Heart left ventricle (tissue), 16 donors: ENCODE measurements around the gene HDAC4. TPM values are rescaled to one million over a fixed set of nuclear protein-coding genes. Genes with fewer than 3 reads are reported as not detected.
A peak's percentile ranks its signal among the peaks of the same experiment; 100 is the strongest.

Experiments used
- ATAC-seq, 4 donors: fragments of 200-7000 bp; cut with Tn5 transposase; one replicate each; pipeline ENCODE4 v1.9.1; 2020 to 2022; ENCODE audit warnings: moderate library complexity in 4 of 4, mild to moderate bottlenecking in 3 of 4, moderate number of reproducible peaks in 1 of 4
- DNase-seq, 5 donors: peaks; one replicate each; pipeline ENCODE4 v3.0.0-alpha.2; 2020
- H3K27ac ChIP-seq, 12 donors: fragments of 200-600 bp; sonication (generic) in 4 of 12; one replicate each; pipeline versions ENCODE4 v1.5.0 to v1.8.0; 2016 to 2022; ENCODE audit warnings: mild to moderate bottlenecking in 2 of 12
- H3K27me3 ChIP-seq, 9 donors: fragments of 200-600 bp; sonication (generic) in 2 of 9; one replicate each; pipeline versions ENCODE4 v1.5.1 to v1.8.0; 2016 to 2022; ENCODE audit warnings: mild to moderate bottlenecking in 3 of 9
- H3K36me3 ChIP-seq, 9 donors: fragments of 200-600 bp; sonication (generic) in 2 of 9; one replicate each; pipeline versions ENCODE4 v1.5.0 to v1.8.0; 2018 to 2022; ENCODE audit warnings: mild to moderate bottlenecking in 2 of 9
- H3K4me1 ChIP-seq, 12 donors: fragments of 200-600 bp; sonication (generic) in 4 of 12; one replicate each; pipeline versions ENCODE4 v1.5.0 to v1.8.0; 2016 to 2022; ENCODE audit warnings: mild to moderate bottlenecking in 3 of 12
- H3K4me3 ChIP-seq, 12 donors: fragments of 200-600 bp; sonication (generic) in 4 of 12; one replicate each; pipeline versions ENCODE4 v1.5.0 to v1.8.0; 2017 to 2022; ENCODE audit warnings: mild to moderate bottlenecking in 9 of 12, moderate library complexity in 4 of 12
- H3K9me3 ChIP-seq, 12 donors: fragments of 200-600 bp; sonication (generic) in 4 of 12; one replicate each; pipeline versions ENCODE4 v1.5.0 to v1.8.0; 2016 to 2022; ENCODE audit warnings: mild to moderate bottlenecking in 1 of 12
- POLR2A ChIP-seq, 2 donors: fragments of 450-650 bp; IDR thresholded peaks; one replicate each; pipeline ENCODE4 v1.6.1; 2017; ENCODE audit warnings: antibody characterized with exemption in 2 of 2, mild to moderate bottlenecking in 2 of 2, moderate library complexity in 2 of 2
- WGBS, 4 donors: extraction: QIAGEN DNeasy Blood & Tissue Kit in 2 of 4; methylation state at CpG; one replicate each; pipeline versions ENCODE4 v1.1.5 to v1.1.7; 2013 to 2018; 5-methylcytosine and 5-hydroxymethylcytosine counted together
- intact Hi-C, 10 donors: fragments of 100-400 bp; cut with DNase I; formaldehyde crosslinking; loops; one replicate each; pipeline versions ENCODE4 v1.11.1 to v1.14.2; 2022
- polyA plus RNA-seq, 2 donors: library from polyadenylated mRNA; stranded (reverse); fragments of 200-250 nt; gene quantifications; one replicate each; pipeline ENCODE4 v1.2.3, GENCODE V29; 2013
- total RNA-seq, 9 donors: library from RNA; depleted of rRNA in 2 of 9; stranded (reverse); fragments of >200 nt in 2 of 9; fragmentation: NEBNext Ultra II Directional in 3 of 9; extraction: Animal tissue kit (Norgen Biotek cat#: 25700) in 3 of 9; gene quantifications; one replicate each; pipeline versions ENCODE4 v1.1.0 to v1.2.4, GENCODE V29; 2016 to 2023
- TF ChIP-seq, protein P1 (sequence below), 12 donors: fragments of 200-600 bp; sonication (generic) in 4 of 12; IDR thresholded peaks; one replicate each; pipeline versions ENCODE4 v1.5.0 to v1.8.0; 2018 to 2022; ENCODE audit warnings: antibody characterized with exemption in 12 of 12, mild to moderate bottlenecking in 5 of 12
- donor health status: ischemic (EF 13 %, LVEDD 7.1; RV severe dilation, severe dysfunction).
- donor health status: healthy with polysubstance abuse.
- donor health status: DM: no; HTN: yes; CAD: no.
- donor health status: DM: no; HTN: no; CAD: no.
- donor health status: ischemic (EF 25% LVEDD 6.9; RV normal size, moderate dysfunction).
- donor health status: ischemic (EF 25% LVEDD 5.7; RV mildly dilated, moderate dysfunction).
- donor health status: healthy.
- donor health status: DM: yes; HTN: yes; CAD: no.
- donor health status: ischemic (EF 35%, LVEDD 5.7; RV mildly dilated, moderate dysfunction).
- donor health status: nonischemic (EF 11% LVEDD 7.7; RV severe dilation, severe dysfunction).
- donor health status: DM: yes; HTN: yes; CAD: no.
- donor health status: PGD.
- donor health status: ischemic (EF 29% LVEDD 5.4; RV normal size, mild dysfunction).
- donor health status: nonischemic (EF 23%, LVEDD 6.1; RV moderate dilation, normal function).

Gene HDAC4
- total and polyA plus RNA-seq, 11 donors: 13.9 to 37.6 (median 27.5) TPM

DNA sequence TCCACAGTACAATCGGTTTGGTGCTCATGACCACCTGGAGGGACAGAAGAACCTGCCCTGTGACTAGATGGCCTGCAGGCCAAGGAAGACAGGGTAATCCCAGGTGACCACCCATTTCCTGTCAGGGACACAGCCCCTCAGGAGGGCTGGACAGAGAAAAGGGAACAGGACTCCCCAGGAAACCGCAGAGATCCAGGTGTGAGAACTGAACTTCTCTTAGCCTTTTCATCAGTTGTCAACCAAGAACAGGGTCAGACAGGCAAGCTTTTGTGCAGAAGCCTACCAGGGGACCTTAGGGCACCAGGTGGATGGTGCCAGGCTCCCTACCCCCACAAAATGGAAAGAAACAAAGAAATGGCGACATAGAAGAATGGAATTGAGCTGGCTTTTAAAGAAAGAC is 132.3 kb downstream of the HDAC4 start:
- H3K36me3 ChIP-seq: no peaks in the 10 kb centered on the region
- H3K27ac ChIP-seq: peak overlapping the region in 11 of 12 donors; percentile 14 to 86 (median 76)
- H3K27me3 ChIP-seq: no peaks in the 10 kb centered on the region
- TF ChIP-seq, protein P1, sequence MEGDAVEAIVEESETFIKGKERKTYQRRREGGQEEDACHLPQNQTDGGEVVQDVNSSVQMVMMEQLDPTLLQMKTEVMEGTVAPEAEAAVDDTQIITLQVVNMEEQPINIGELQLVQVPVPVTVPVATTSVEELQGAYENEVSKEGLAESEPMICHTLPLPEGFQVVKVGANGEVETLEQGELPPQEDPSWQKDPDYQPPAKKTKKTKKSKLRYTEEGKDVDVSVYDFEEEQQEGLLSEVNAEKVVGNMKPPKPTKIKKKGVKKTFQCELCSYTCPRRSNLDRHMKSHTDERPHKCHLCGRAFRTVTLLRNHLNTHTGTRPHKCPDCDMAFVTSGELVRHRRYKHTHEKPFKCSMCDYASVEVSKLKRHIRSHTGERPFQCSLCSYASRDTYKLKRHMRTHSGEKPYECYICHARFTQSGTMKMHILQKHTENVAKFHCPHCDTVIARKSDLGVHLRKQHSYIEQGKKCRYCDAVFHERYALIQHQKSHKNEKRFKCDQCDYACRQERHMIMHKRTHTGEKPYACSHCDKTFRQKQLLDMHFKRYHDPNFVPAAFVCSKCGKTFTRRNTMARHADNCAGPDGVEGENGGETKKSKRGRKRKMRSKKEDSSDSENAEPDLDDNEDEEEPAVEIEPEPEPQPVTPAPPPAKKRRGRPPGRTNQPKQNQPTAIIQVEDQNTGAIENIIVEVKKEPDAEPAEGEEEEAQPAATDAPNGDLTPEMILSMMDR (IDR thresholded peaks at IDR 0.05): no peak
- no peak for TF ChIP-seq POLR2A (IDR thresholded peaks at IDR 0.05)
- H3K4me3 ChIP-seq: no peak overlapping the region
- 74 to 83% (median 80%) methylated on average over 3 of the region's 3 CpGs for WGBS, 4 donors
- DNase-seq (peak in 1 of 5 donors; percentile 8), ATAC-seq (no peak)
- H3K9me3 ChIP-seq: no peaks in the 10 kb centered on the region
- H3K4me1 ChIP-seq: peaks cover 28 to 77% (median 56%) of the 10 kb centered on the region in 12 donors
- intact Hi-C loops: no loop called here

DNA sequence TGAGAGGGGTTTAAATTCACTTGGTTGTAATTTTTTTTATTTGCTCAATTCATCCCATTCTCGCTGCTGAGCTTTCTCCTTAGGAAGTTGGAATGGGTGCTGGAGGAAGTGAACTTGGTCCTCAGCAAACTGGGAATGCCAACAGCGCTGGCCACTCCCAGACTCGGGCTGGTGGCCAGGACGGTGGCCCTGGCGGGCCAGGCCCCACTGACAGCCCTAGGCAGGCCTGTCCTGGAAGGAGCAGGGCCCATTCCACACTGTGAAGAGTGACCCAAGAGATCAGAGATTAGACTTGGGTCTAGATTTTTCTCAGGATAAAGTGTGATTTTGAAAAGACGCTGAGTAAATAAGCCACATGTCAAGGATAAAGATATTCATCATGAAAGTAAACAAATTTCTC is 132.7 kb downstream of the HDAC4 start:
- H3K36me3 ChIP-seq: no peaks in the 10 kb centered on the region
- TF ChIP-seq, protein P1 (IDR thresholded peaks at IDR 0.05): no peak
- no peak for TF ChIP-seq POLR2A (IDR thresholded peaks at IDR 0.05)
- intact Hi-C loops: no loop called here
- H3K9me3 ChIP-seq: no peaks in the 10 kb centered on the region
- 43 to 49% (median 46%) methylated on average over 6 of the region's 6 CpGs for WGBS, 4 donors
- peak overlapping the region; percentile 50 to 86 (median 76) for H3K27ac ChIP-seq
- no peaks in the 10 kb centered on the region for H3K27me3 ChIP-seq
- H3K4me1 ChIP-seq: peaks cover 28 to 76% (median 59%) of the 10 kb centered on the region in 12 donors
- peak in 2 of 5 donors; percentile 64 to 70 for DNase-seq
- H3K4me3 ChIP-seq: peak overlapping the region in 2 of 12 donors; percentile 22 to 49
- peak; percentile 52 to 66 (median 52) for ATAC-seq

DNA sequence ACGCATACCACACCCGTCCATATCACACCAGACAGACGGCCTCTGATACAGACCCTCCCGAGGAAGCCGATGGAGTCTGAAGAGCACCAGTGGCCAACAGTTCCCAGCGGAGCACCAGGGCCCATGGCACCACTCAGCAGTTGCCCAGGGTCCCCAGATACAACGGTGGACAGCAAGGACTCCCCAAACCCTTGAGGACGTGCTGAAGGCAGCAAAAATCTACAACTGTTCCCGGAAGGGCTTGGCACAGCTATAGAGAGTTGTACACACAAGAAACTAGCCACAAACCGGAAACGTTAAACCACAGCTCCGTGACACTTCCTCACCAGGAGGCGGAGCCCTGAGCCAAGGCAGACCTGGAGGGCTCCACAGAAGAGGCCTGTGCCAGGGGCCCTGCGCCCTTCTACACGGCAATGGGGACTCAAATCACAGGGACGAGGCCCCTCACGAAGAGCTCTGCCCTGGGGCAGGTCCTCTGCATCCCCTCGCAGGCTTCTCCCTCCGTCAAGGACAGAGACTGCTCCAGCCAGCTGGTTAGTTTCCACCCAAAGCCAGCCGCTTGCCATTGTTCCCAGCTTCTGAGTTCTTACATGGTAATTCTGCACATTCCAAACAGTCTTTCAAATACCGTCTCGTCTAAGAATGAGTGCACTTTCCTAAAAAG is 133.4 kb downstream of the HDAC4 start:
- H3K4me3 ChIP-seq: peak overlapping the region in 5 of 12 donors; percentile 12 to 49 (median 22)
- TF ChIP-seq, protein P1 (IDR thresholded peaks at IDR 0.05): peak in 6 of 12 donors; percentile 15 to 33 (median 23)
- TF ChIP-seq POLR2A (IDR thresholded peaks at IDR 0.05): no peak
- peak; percentile 59 to 75 (median 72) for DNase-seq
- peaks cover 28 to 76% (median 60%) of the 10 kb centered on the region in 12 donors for H3K4me1 ChIP-seq
- 45 to 57% (median 53%) methylated on average over 18 to 22 of the region's 22 CpGs for WGBS, 4 donors
- H3K9me3 ChIP-seq: no peaks in the 10 kb centered on the region
- peak; percentile 51 to 66 (median 58) for ATAC-seq
- H3K36me3 ChIP-seq: no peaks in the 10 kb centered on the region
- H3K27me3 ChIP-seq: no peaks in the 10 kb centered on the region
- intact Hi-C loops: no loop called here
- H3K27ac ChIP-seq: peak overlapping the region; percentile 50 to 86 (median 76)

DNA sequence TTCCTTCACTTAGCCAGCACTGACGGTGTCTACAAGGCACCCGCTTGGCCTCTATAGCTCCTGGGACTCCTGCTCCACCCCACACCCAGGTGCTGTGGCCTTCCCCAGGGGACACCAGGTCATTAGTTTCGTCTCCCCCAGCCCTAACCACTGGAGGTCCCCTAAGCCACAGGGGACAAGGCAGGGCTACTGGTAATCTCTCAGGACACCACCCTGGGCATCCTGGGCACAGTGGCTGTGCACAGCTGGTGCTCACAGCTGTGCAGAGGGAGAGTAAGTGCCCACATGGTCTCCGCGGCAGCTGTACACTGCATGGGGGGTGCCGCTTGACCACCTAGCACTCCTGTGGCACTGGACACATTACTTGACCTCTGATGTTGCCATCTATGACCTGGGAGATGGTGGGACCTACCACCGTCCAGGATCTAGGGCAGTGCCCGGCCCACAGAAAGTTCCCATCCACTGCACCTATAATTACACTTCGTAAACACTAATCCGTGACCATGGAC is 134.0 kb downstream of the HDAC4 start:
- TF ChIP-seq, protein P1 (IDR thresholded peaks at IDR 0.05): no peak
- no peak for TF ChIP-seq POLR2A (IDR thresholded peaks at IDR 0.05)
- ATAC-seq: peak in 3 of 4 donors; percentile 1 to 63 (median 25)

More for the DNA sequence above, 134.0 kb downstream of the HDAC4 start:
- Histone ChIP-seq H3K36me3 (no peaks in the 10 kb centered on the region), H3K27ac (peak overlapping the region; percentile 50 to 86 (median 76)), H3K27me3 (no peaks in the 10 kb centered on the region), H3K9me3 (no peaks in the 10 kb centered on the region), H3K4me3 (peak overlapping the region in 5 of 12 donors; percentile 12 to 49 (median 22)), H3K4me1 (peaks cover 28 to 81% (median 60%) of the 10 kb centered on the region in 12 donors)
- 73 to 86% (median 83%) methylated on average over 7 to 10 of the region's 10 CpGs for WGBS, 4 donors
- intact Hi-C loops: no loop called here
- peak in 2 of 5 donors; percentile 7 to 38 for DNase-seq
